SJCRH30 (cell line): ENCODE results near the gene TMEM191B. TPM values are rescaled to one million over a fixed set of nuclear protein-coding genes. Genes with fewer than 3 reads are reported as not detected.
"Not testable (repeated sequence)": the region's sequence is repeated elsewhere in the genome, so short reads cannot be mapped to it uniquely, and the experiment has no call there.

Experiments
- DNase-seq, 2 experiments: peaks; one replicate each; pipeline ENCODE4 v3.0.0-alpha.2; 2015 to 2020
- H3K27ac ChIP-seq: fragments of 250-450 bp; sonication (Bioruptor Pico); 2 replicates; pipeline ENCODE4 v1.5.1; 2020; ENCODE audit warnings: mild to moderate bottlenecking, moderate library complexity
- H3K27me3 ChIP-seq: fragments of 250-450 bp; sonication (Bioruptor Pico); 2 replicates; pipeline ENCODE4 v1.5.1; 2020; ENCODE audit warnings: mild to moderate bottlenecking, moderate library complexity
- H3K36me3 ChIP-seq: fragments of 250-450 bp; sonication (Bioruptor Pico); 2 replicates; pipeline ENCODE4 v1.5.1; 2020; ENCODE audit warnings: mild to moderate bottlenecking, moderate library complexity
- H3K4me1 ChIP-seq: fragments of 250-450 bp; sonication (Bioruptor Pico); 2 replicates; pipeline ENCODE4 v1.5.1; 2020; ENCODE audit warnings: mild to moderate bottlenecking, moderate library complexity
- H3K4me3 ChIP-seq: fragments of 250-450 bp; sonication (Bioruptor Pico); 2 replicates; pipeline ENCODE4 v1.5.1; 2020; ENCODE audit warnings: mild to moderate bottlenecking, moderate library complexity
- H3K9me3 ChIP-seq: fragments of 250-450 bp; sonication (Bioruptor Pico); replicated peaks from 2 replicates; pipeline ENCODE4 v1.5.1; 2020; ENCODE audit warnings: mild to moderate bottlenecking, moderate library complexity
- total RNA-seq: library from RNA; depleted of rRNA; stranded (reverse); fragments of >200 nt; shearing (Covaris generic); gene quantifications from 2 replicates; pipeline ENCODE4 v1.2.3, GENCODE V29; 2014; rRNA removed

The TMEM191B gene
- total RNA-seq = 0.79 TPM in 1 of 2 replicates, not detected in the other

GRCh38 chr22:18527752-18528596 is at the start of gene TMEM191B:
Gene TMEM191B, plus strand, starts transcription at chr22:18527802. Its CDS starts 179 bp downstream, at chr22:18527981.
- DNase-seq, H3K9me3 ChIP-seq, H3K27me3 ChIP-seq, H3K36me3 ChIP-seq, H3K27ac ChIP-seq, H3K4me1 ChIP-seq, H3K4me3 ChIP-seq: not testable (repeated sequence)

DNA sequence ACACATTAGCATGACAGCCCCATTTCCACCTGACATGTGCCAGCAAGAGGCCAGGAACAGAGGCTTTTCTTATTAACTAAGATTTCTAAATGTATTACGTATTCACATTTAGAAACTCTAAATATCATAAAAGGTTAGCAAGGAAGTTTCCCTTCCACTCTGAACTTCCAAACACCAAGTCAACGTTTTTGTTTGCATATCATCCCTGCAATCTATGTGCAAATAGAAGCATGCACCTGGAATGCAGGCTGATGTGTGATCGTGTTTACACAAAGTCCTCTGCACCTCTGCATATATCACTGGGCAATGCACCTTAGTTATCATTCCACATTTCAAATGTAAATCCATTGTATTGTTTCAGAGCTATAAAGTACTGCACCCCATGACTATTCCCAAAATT is 31.4 kb upstream of the TMEM191B start:
- not testable (repeated sequence) for H3K27ac ChIP-seq, DNase-seq, H3K27me3 ChIP-seq, H3K4me1 ChIP-seq, H3K36me3 ChIP-seq, H3K4me3 ChIP-seq, H3K9me3 ChIP-seq

GRCh38 chr22:18511327-18511726 is 16.3 kb upstream of the TMEM191B start:
- H3K9me3 ChIP-seq, H3K4me3 ChIP-seq, H3K4me1 ChIP-seq, H3K27me3 ChIP-seq, DNase-seq, H3K36me3 ChIP-seq, H3K27ac ChIP-seq: not testable (repeated sequence)

GRCh38 chr22:18512378-18512777 is 15.2 kb upstream of the TMEM191B start:
- not testable (repeated sequence) for H3K27ac ChIP-seq, H3K36me3 ChIP-seq, H3K9me3 ChIP-seq, H3K27me3 ChIP-seq, H3K4me3 ChIP-seq, H3K4me1 ChIP-seq
- peak in 1 of 2 experiments; percentile 8 for DNase-seq

- H3K36me3 ChIP-seq, H3K27me3 ChIP-seq, H3K4me1 ChIP-seq, H3K4me3 ChIP-seq, DNase-seq, H3K9me3 ChIP-seq, H3K27ac ChIP-seq: not testable (repeated sequence)
Observed at GRCh38 chr22:18513454-18513853, 14.1 kb upstream of the TMEM191B start.

DNA sequence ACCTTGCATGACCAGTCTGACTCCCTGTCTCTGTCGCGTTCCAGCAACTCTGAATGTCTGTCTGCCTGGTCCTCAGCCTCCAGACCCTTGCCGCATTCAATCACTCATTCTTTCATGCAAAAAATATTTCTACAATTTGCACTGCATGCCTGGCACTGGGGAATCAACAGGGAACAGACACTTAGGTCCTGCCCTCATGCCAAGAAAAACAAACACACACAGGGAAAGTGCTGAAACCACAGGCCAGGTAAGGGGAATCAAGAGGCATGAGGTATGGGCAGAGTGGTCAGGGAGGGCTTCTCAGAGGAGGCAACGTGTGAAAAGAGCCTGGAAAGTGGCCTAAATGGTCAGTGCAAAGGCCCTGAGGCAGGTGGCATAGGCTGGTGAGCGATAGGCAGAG is 9.5 kb upstream of the TMEM191B start, which contains the start of gene GGTLC3:
Gene GGTLC3 (minus strand): TSS at position 101 of the 400 bp plus-strand sequence. CDS start 264 bp downstream, outside the sequence.
- not testable (repeated sequence) for H3K27me3 ChIP-seq, H3K36me3 ChIP-seq, H3K4me1 ChIP-seq, H3K27ac ChIP-seq, H3K4me3 ChIP-seq, H3K9me3 ChIP-seq, DNase-seq

GRCh38 chr22:18522762-18523161 is 4.8 kb upstream of the TMEM191B start:
- not testable (repeated sequence) for H3K9me3 ChIP-seq, H3K4me1 ChIP-seq, DNase-seq, H3K4me3 ChIP-seq, H3K36me3 ChIP-seq, H3K27me3 ChIP-seq, H3K27ac ChIP-seq

- H3K36me3 ChIP-seq, H3K4me1 ChIP-seq, H3K27me3 ChIP-seq, H3K4me3 ChIP-seq, H3K9me3 ChIP-seq, H3K27ac ChIP-seq, DNase-seq: not testable (repeated sequence)
Observed at GRCh38 chr22:18523328-18523727, 4.3 kb upstream of the TMEM191B start.

DNA sequence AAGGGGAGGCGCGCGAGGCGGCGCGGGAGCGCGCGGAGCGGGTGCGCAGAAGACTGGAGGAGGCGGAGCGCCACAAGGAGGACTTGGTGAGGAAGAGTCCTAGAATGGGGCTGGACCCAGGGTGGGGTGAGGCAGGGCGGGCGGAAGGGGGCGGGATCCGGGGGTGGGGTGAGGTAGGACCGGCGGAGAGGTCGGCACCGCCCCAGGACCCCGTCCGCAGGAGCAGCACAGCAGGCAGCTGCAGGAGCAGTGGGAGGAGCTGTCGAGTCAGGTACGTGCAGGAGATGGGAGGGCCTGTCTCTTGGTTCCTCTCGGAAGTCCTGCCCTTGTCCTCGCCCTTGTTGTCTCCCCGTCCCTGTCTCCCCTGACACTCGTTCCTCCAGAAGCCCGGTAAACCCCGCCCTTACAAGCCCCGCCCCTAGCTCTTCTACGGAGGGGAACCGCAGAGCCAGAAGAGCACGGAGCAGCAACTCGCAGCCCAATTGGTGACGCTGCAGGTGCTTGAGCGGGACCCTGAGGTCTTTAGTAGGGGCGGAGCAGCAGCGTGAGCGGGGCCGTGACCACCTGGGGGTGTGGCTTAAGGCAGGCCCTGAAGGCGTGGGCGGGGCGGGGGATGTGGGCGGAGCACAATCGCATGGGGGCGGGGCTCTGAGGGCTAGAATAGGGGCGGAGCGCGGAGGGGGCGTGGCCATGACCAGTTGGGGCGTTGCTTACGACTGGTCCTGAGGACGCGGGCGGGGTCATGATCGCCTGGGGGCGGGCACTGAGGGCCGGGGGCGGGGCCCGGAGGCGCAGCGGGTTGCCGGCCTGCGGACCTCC is 1.2 kb downstream of the TMEM191B start:
- not testable (repeated sequence) for H3K36me3 ChIP-seq, H3K27ac ChIP-seq, H3K27me3 ChIP-seq, H3K4me3 ChIP-seq, H3K4me1 ChIP-seq, H3K9me3 ChIP-seq
- DNase-seq = peak in 1 of 2 experiments; percentile 8

DNA sequence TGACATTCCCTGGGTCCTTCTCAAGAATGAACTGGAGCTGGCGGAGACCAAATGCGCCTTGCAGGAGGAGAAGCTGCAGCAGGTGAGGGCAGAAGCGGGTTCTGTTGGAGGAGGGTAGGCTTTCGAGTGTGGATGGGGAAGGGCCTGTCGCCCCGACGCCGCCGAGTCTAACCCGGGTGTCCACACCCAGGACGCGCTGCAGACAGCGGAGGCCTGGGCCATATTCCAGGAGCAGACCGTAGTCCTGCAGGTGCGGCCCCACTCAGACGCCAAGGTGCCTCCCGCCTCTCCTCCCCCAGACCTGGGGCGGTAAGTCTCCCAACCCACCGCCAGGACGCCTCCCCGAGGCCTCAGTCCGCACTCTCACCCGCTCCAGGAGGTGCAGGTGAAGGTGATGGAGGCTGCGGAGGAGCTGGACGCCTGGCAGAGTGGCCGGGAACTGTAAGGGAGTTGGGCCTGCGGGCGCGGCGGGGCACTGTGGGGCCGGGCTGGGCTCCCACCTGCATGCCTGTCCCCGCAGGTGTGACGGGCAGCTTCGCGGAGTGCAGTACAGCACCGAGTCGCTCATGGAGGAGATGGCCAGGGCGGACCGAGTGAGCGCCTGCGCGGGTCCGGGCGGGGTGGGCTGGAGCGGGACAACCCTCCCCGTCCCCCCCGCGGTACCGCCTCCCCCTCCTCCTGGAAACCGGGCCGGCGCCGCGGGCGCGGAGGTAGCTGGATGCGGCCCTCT is 2.0 kb downstream of the TMEM191B start:
- H3K4me3 ChIP-seq, H3K9me3 ChIP-seq, DNase-seq, H3K36me3 ChIP-seq, H3K4me1 ChIP-seq, H3K27me3 ChIP-seq, H3K27ac ChIP-seq: not testable (repeated sequence)

- H3K9me3 ChIP-seq, DNase-seq, H3K27me3 ChIP-seq, H3K27ac ChIP-seq, H3K36me3 ChIP-seq, H3K4me1 ChIP-seq, H3K4me3 ChIP-seq: not testable (repeated sequence)
Observed at GRCh38 chr22:18533633-18534032, 6.0 kb downstream of the TMEM191B start.

DNA sequence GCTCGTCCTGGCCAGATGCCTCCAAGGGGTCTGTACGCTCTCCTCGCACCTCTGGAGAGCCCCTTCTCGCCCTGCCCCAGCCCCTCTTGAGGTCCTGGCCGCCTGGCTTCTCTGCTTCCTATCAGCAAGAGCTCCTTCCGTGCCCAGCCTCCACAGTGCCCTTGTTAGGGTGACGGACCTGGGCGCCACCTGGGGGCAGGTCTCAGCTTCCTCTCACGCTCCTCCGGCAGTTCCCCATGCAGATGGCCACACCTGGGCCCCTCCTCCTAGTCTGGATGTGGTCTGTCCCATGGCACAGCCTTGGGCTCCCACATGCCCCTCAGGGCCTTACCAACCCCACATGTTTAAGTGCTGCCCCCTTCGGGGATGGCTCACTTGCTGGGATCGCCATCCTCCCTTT is 6.7 kb downstream of the TMEM191B start:
- not testable (repeated sequence) for H3K4me1 ChIP-seq, H3K27me3 ChIP-seq, DNase-seq, H3K9me3 ChIP-seq, H3K27ac ChIP-seq, H3K4me3 ChIP-seq, H3K36me3 ChIP-seq

DNA sequence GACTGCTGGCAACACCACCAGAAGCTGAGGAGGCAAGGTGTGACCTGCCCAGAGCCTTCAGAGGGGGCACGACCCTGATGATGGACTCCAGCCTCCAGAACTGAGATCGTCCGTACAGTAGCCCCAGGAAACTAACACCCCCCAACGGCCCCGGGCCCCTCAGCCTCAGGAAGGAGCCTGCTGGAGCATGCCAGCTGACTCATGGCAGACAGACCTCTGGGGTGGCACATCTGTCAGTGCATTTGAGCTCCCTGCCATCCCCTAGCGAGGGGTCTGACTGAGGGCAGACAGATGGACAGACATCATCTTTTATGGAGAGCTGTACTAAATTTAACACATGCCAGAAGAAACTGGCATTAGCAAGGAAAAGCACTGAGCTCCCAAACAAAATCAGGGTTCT is 12.4 kb downstream of the TMEM191B start:
- H3K9me3 ChIP-seq, H3K4me1 ChIP-seq, DNase-seq, H3K4me3 ChIP-seq, H3K27me3 ChIP-seq, H3K27ac ChIP-seq, H3K36me3 ChIP-seq: not testable (repeated sequence)

DNA sequence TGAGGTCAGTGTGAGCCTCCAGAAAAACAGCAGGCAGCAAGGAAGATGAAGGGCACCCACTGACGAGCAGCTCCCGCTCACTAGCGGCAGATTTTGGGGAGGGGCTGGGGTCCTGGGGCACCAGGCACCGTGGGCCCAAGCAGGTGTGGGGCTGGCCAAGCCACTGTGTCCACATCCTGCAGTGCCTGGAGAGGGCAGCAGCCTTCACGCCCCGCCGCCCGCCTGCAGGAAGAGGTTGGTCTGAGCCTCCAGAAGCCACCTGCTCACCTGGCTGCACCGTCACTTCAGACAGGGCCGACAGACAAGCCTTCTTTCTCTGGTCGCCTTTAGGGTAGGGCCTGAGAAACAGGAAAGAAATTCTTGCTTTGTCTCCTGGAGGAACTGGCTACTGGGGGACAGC is 15.8 kb downstream of the TMEM191B start:
- not testable (repeated sequence) for H3K27me3 ChIP-seq, DNase-seq, H3K4me3 ChIP-seq, H3K9me3 ChIP-seq, H3K4me1 ChIP-seq, H3K36me3 ChIP-seq, H3K27ac ChIP-seq

- not testable (repeated sequence) for DNase-seq, H3K4me3 ChIP-seq, H3K4me1 ChIP-seq, H3K9me3 ChIP-seq, H3K27ac ChIP-seq, H3K36me3 ChIP-seq, H3K27me3 ChIP-seq
Observed at GRCh38 chr22:18544615-18545014, 17.0 kb downstream of the TMEM191B start.
